ENCODE measurements around the gene DEPDC1B. TPM values are rescaled to one million over a fixed set of nuclear protein-coding genes. Genes with fewer than 3 reads are reported as not detected.

DEPDC1B gene
- total RNA-seq, 6 donors from 2014 or later: 0.49 to 3.1 (median 0.72) TPM; not detected in 1

DNA sequence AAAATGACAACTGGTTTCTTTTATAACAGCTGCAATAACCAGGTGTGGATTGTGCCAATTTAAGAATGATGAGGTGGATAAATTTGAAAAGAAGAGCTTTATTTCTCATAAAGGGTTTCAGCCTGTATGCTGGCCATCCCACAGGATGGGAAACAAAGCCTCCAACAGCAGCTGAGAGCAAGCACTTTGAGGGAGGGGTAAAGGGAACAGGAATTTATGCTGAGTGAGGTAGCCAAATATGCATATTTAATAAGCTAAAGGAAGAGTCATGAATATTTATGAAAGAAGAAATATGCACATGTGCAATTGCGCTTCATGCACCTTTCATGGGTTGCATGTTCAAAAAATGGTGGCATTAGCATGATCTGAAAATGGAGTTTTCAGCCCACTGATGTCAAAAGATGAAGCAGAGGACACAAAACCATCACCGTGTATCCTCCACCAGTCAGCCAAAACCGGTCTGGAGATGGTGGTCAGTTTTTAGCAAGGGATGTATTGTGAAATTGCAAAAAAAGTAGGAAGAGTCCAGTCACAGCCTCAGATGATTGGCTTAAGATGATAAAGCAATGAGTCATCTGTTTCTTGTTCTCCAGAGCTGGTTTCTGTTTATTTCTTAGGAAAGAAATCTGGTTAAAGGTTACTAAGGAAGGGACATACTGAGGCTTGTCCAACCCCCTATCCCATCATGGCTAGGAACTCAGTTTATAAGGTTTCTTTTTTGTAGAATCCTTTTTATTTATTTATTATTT is 47.9 kb downstream of the DEPDC1B start:
- H3K9me3 ChIP-seq: no peaks in the 10 kb centered on the region
- no peaks in the 10 kb centered on the region for H3K4me1 ChIP-seq
- H3K27me3 ChIP-seq: no peaks in the 10 kb centered on the region
- no peak overlapping the region for H3K27ac ChIP-seq
- no peak overlapping the region for H3K4me3 ChIP-seq
- no peaks in the 10 kb centered on the region for H3K36me3 ChIP-seq
- WGBS, 2 donors: 81 to 85% methylated on average over 3 of the region's 3 CpGs
- DNase-seq: no peak
- TF ChIP-seq EP300 (IDR thresholded peaks at IDR 0.05) (no peak), CTCF (IDR thresholded peaks at IDR 0.05) (no peak), POLR2AphosphoS5 (IDR thresholded peaks at IDR 0.05) (no peak), POLR2A (IDR thresholded peaks at IDR 0.05) (no peak)
- ATAC-seq (ENCODE audit: low FRiP score in 2 of 2): peak in 1 of 2 donors; percentile 88

- no peak overlapping the region for H3K27ac ChIP-seq
- ATAC-seq (ENCODE audit: low FRiP score in 2 of 2) (no peak), DNase-seq (no peak)
- H3K9me3 ChIP-seq: no peaks in the 10 kb centered on the region
- no peak overlapping the region for H3K4me3 ChIP-seq
- no peaks in the 10 kb centered on the region for H3K4me1 ChIP-seq
- TF ChIP-seq EP300 (IDR thresholded peaks at IDR 0.05) (no peak), CTCF (IDR thresholded peaks at IDR 0.05) (peak in 2 of 6 experiments; percentile 23 to 34)
- no peaks in the 10 kb centered on the region for H3K27me3 ChIP-seq
- WGBS, 2 donors: 9 to 13% methylated on average over 1 of the region's 1 CpG
- no peaks in the 10 kb centered on the region for H3K36me3 ChIP-seq
Observed at GRCh38 chr5:60649288-60649917, 50.6 kb downstream of the DEPDC1B start.

GRCh38 chr5:60648175-60648574 is 51.8 kb downstream of the DEPDC1B start:
- H3K9me3 ChIP-seq: no peaks in the 10 kb centered on the region
- no peaks in the 10 kb centered on the region for H3K4me1 ChIP-seq
- no peak overlapping the region for H3K27ac ChIP-seq
- no peaks in the 10 kb centered on the region for H3K27me3 ChIP-seq
- TF ChIP-seq EP300 (IDR thresholded peaks at IDR 0.05): no peak
- no peak for TF ChIP-seq POLR2AphosphoS5 (IDR thresholded peaks at IDR 0.05)
- no peak for TF ChIP-seq POLR2A (IDR thresholded peaks at IDR 0.05)
- no peaks in the 10 kb centered on the region for H3K36me3 ChIP-seq
- no peak overlapping the region for H3K4me3 ChIP-seq
- ATAC-seq (ENCODE audit: low FRiP score in 2 of 2) (no peak), DNase-seq (no peak)
- 73 to 83% methylated on average over 2 of the region's 2 CpGs for WGBS, 2 donors

- no peak for TF ChIP-seq CTCF (IDR thresholded peaks at IDR 0.05)
- no peak for TF ChIP-seq POLR2A (IDR thresholded peaks at IDR 0.05)
- TF ChIP-seq POLR2AphosphoS5 (IDR thresholded peaks at IDR 0.05): no peak
- TF ChIP-seq EP300 (IDR thresholded peaks at IDR 0.05): no peak
- H3K4me1 ChIP-seq: no peaks in the 10 kb centered on the region
- no peaks in the 10 kb centered on the region for H3K9me3 ChIP-seq
- H3K36me3 ChIP-seq: no peaks in the 10 kb centered on the region
- H3K4me3 ChIP-seq: no peak overlapping the region
- 89 to 100% methylated on average over 1 of the region's 1 CpG for WGBS, 2 donors
- no peak overlapping the region for H3K27ac ChIP-seq
- DNase-seq (no peak), ATAC-seq (ENCODE audit: low FRiP score in 2 of 2) (no peak)
- no peaks in the 10 kb centered on the region for H3K27me3 ChIP-seq
Observed at GRCh38 chr5:60640901-60641300, 59.1 kb downstream of the DEPDC1B start.

DNA sequence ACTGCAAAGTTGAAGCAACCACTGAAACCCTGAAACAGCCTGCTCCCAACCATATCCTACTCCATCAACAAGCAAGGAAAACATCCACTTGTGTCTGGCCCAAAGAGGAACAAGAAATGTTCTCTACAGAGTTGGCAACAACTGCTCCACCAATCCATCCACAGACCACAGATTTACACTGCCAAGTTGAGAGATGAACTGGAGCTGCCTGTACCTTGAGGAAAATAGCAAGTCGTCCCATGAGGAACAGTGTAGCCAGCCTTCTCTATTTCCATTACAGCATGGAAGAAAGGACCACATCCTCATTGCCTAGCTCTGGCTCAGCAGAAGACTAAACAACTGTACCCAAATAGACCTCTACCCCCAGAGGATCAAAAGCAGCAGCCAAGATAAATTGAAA is 60.4 kb downstream of the DEPDC1B start:
- DNase-seq: no peak
- Histone ChIP-seq H3K4me1 (no peaks in the 10 kb centered on the region), H3K9me3 (no peaks in the 10 kb centered on the region), H3K4me3 (no peak overlapping the region), H3K36me3 (no peaks in the 10 kb centered on the region), H3K27me3 (no peaks in the 10 kb centered on the region), H3K27ac (no peak overlapping the region)
- 71% methylated on average over 1 of the region's 1 CpG; no CpG with 5 or more reads in 1 of the 2 donors for WGBS, 2 donors
- TF ChIP-seq EP300 (IDR thresholded peaks at IDR 0.05): no peak
- no peak for TF ChIP-seq POLR2A (IDR thresholded peaks at IDR 0.05)
- TF ChIP-seq POLR2AphosphoS5 (IDR thresholded peaks at IDR 0.05): no peak
- no peak for TF ChIP-seq CTCF (IDR thresholded peaks at IDR 0.05)
- ATAC-seq (ENCODE audit: low FRiP score in 2 of 2): no peak
